Measurements from ENCODE around the gene CYP2D6.
"Not testable (repeated sequence)": the region's sequence is repeated elsewhere in the genome, so short reads cannot be mapped to it uniquely, and the experiment has no call there.

CYP2D6 gene

GRCh38 chr22:42142771-42143461 is 12.3 kb upstream of the CYP2D6 start:
- Histone ChIP-seq H3K4me1 (ENCODE audit: insufficient read depth, low read length) (no peaks in the 10 kb centered on the region), H3K79me2 (ENCODE audit: insufficient read depth, low read length) (no peaks in the 10 kb centered on the region), H3K4me3 (ENCODE audit: low read depth in 1 of 2, low read length in 2 of 2) (no peak overlapping the region), H3K27me3 (ENCODE audit: insufficient read depth, low read length, poor library complexity) (no peaks in the 10 kb centered on the region), H4K20me1 (ENCODE audit: insufficient read depth, low read length) (no peaks in the 10 kb centered on the region), H2AFZ (ENCODE audit: low read depth, low read length) (no peak overlapping the region), H3K9me3 (ENCODE audit: insufficient read depth, low read length, severe bottlenecking) (no peaks in the 10 kb centered on the region), H3K27ac (ENCODE audit: low read length) (no peak overlapping the region), H3K4me2 (ENCODE audit: insufficient read depth, low read length) (no peak overlapping the region), H3K9ac (ENCODE audit: low read depth, low read length) (no peak overlapping the region), H3K36me3 (ENCODE audit: insufficient read depth, low read length) (peaks cover 19% of the 10 kb centered on the region)
- DNase-seq = no peak
- no peak for ATAC-seq (ENCODE audit: insufficient read depth, low read depth)
- TF ChIP-seq EZH2 (IDR thresholded peaks at IDR 0.05; ENCODE audit: borderline replicate concordance, low read depth, low read length, severe bottlenecking) = no peak
- TF ChIP-seq CTCF (IDR thresholded peaks at IDR 0.05; ENCODE audit: borderline replicate concordance, extremely low read depth, low read length, poor library complexity, severe bottlenecking) = no peak

DNA sequence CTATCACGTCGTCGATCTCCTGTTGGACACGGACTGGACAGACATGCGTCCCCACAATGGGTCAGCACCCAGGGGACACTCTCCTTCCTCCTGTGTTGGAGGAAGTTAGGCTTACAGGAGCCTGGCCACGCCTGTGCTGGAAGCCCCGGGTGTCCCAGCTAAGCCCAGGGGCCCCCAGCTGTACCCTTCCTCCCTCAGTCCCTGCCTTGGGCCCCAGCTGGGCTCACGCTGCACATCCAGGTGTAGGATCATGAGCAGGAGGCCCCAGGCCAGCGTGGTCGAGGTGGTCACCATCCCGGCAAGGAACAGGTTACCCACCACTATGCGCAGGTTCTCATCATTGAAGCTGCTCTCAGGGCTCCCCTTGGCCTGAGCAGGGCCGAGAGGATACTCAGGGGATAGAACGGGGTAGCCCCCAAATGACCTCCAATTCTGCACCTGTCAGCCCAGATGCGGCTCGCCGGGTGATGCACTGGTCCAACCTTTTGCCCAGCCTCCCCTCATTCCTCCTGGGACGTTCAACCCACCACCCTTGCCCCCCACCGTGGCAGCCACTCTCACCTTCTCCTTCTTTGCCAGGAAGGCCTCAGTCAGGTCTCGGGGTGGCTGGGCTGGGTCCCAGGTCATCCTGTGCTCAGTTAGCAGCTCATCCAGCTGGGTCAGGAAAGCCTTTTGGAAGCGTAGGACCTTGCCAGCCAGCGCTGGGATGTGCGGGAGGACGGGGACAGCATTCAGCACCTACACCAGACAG is 10.9 kb upstream of the CYP2D6 start:
- H3K27ac ChIP-seq (ENCODE audit: low read length); H3K79me2 ChIP-seq (ENCODE audit: insufficient read depth, low read length); H3K27me3 ChIP-seq (ENCODE audit: insufficient read depth, low read length, poor library complexity); ATAC-seq (ENCODE audit: insufficient read depth, low read depth); H3K4me1 ChIP-seq (ENCODE audit: insufficient read depth, low read length); DNase-seq; H3K9ac ChIP-seq (ENCODE audit: low read depth, low read length); H2AFZ ChIP-seq (ENCODE audit: low read depth, low read length); H3K4me3 ChIP-seq (ENCODE audit: low read depth in 1 of 2, low read length in 2 of 2); H3K4me2 ChIP-seq (ENCODE audit: insufficient read depth, low read length); H4K20me1 ChIP-seq (ENCODE audit: insufficient read depth, low read length); H3K9me3 ChIP-seq (ENCODE audit: insufficient read depth, low read length, severe bottlenecking): not testable (repeated sequence)
- peaks cover 19% of the 10 kb centered on the region for H3K36me3 ChIP-seq (ENCODE audit: insufficient read depth, low read length)

DNA sequence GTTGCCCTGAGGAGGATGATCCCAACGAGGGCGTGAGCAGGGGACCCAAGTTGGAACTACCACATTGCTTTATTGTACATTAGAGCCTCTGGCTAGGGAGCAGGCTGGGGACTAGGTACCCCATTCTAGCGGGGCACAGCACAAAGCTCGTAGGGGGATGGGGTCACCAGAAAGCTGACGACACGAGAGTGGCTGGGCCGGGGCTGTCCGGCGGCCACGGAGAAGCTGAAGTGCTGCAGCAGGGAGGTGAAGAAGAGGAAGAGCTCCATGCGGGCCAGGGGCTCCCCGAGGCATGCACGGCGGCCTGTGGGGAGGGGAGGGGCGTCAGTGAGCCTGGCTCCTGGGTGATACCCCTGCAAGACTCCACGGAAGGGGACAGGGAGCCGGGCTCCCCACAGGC is 9.5 kb upstream of the CYP2D6 start:
- H3K79me2 ChIP-seq (ENCODE audit: insufficient read depth, low read length); DNase-seq; H3K4me3 ChIP-seq (ENCODE audit: low read depth in 1 of 2, low read length in 2 of 2); H3K9ac ChIP-seq (ENCODE audit: low read depth, low read length); H3K9me3 ChIP-seq (ENCODE audit: insufficient read depth, low read length, severe bottlenecking); H3K27ac ChIP-seq (ENCODE audit: low read length); H4K20me1 ChIP-seq (ENCODE audit: insufficient read depth, low read length); H3K4me2 ChIP-seq (ENCODE audit: insufficient read depth, low read length); ATAC-seq (ENCODE audit: insufficient read depth, low read depth); H3K4me1 ChIP-seq (ENCODE audit: insufficient read depth, low read length); H3K27me3 ChIP-seq (ENCODE audit: insufficient read depth, low read length, poor library complexity); H2AFZ ChIP-seq (ENCODE audit: low read depth, low read length): not testable (repeated sequence)
- H3K36me3 ChIP-seq (ENCODE audit: insufficient read depth, low read length) = peaks cover 19% of the 10 kb centered on the region

GRCh38 chr22:42139508-42139907 is 8.9 kb upstream of the CYP2D6 start:
- not testable (repeated sequence) for H3K27ac ChIP-seq (ENCODE audit: low read length); H4K20me1 ChIP-seq (ENCODE audit: insufficient read depth, low read length); ATAC-seq (ENCODE audit: insufficient read depth, low read depth); H3K79me2 ChIP-seq (ENCODE audit: insufficient read depth, low read length); DNase-seq; H3K4me1 ChIP-seq (ENCODE audit: insufficient read depth, low read length); H3K4me2 ChIP-seq (ENCODE audit: insufficient read depth, low read length); H3K27me3 ChIP-seq (ENCODE audit: insufficient read depth, low read length, poor library complexity); H3K4me3 ChIP-seq (ENCODE audit: low read depth in 1 of 2, low read length in 2 of 2); H2AFZ ChIP-seq (ENCODE audit: low read depth, low read length); H3K9ac ChIP-seq (ENCODE audit: low read depth, low read length); H3K9me3 ChIP-seq (ENCODE audit: insufficient read depth, low read length, severe bottlenecking)
- H3K36me3 ChIP-seq (ENCODE audit: insufficient read depth, low read length) = peaks cover 19% of the 10 kb centered on the region

DNA sequence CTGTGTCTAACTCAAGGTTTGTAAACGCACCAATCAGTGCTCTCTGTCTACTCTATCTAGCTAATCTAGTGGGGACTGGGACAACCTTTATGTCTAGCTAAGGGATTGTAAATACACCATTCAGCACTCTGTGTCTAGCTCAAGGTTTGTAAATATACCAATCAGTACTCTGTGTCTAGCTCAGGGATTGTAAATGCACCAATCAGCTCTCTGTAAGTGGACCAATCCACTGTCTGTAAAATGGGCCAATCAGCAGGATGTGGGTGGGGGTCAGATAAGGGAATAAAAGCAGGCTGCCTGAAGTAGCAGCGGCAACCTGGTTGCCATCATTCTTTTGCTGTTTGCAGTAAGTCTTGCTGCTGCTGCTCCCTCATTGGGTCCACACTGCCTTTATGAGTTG is 8.4 kb upstream of the CYP2D6 start:
- Histone ChIP-seq H3K9ac (ENCODE audit: low read depth, low read length) (no peak overlapping the region), H3K27me3 (ENCODE audit: insufficient read depth, low read length, poor library complexity) (no peaks in the 10 kb centered on the region), H3K79me2 (ENCODE audit: insufficient read depth, low read length) (no peaks in the 10 kb centered on the region), H3K4me1 (ENCODE audit: insufficient read depth, low read length) (no peaks in the 10 kb centered on the region), H2AFZ (ENCODE audit: low read depth, low read length) (no peak overlapping the region), H3K36me3 (ENCODE audit: insufficient read depth, low read length) (peaks cover 14% of the 10 kb centered on the region), H3K4me2 (ENCODE audit: insufficient read depth, low read length) (no peak overlapping the region), H3K9me3 (ENCODE audit: insufficient read depth, low read length, severe bottlenecking) (no peaks in the 10 kb centered on the region), H3K27ac (ENCODE audit: low read length) (no peak overlapping the region), H3K4me3 (ENCODE audit: low read depth in 1 of 2, low read length in 2 of 2) (no peak overlapping the region), H4K20me1 (ENCODE audit: insufficient read depth, low read length) (no peaks in the 10 kb centered on the region)
- TF ChIP-seq EZH2 (IDR thresholded peaks at IDR 0.05; ENCODE audit: borderline replicate concordance, low read depth, low read length, severe bottlenecking) = no peak
- TF ChIP-seq CTCF (IDR thresholded peaks at IDR 0.05; ENCODE audit: borderline replicate concordance, extremely low read depth, low read length, poor library complexity, severe bottlenecking) = no peak
- no peak for ATAC-seq (ENCODE audit: insufficient read depth, low read depth)
- DNase-seq = no peak
